GM10847 (cell line): ENCODE measurements around the gene KRT74.

Experiments used
- POLR2A ChIP-seq: IDR thresholded peaks from 2 replicates; pipeline ENCODE4 v1.6.1; 2011; ENCODE audit not compliant: insufficient read length; ENCODE audit errors: extremely low read depth

KRT74 gene

GRCh38 chr12:52557476-52557875 lies 16.2 kb downstream of the KRT74 start:
- no peak for TF ChIP-seq POLR2A

DNA sequence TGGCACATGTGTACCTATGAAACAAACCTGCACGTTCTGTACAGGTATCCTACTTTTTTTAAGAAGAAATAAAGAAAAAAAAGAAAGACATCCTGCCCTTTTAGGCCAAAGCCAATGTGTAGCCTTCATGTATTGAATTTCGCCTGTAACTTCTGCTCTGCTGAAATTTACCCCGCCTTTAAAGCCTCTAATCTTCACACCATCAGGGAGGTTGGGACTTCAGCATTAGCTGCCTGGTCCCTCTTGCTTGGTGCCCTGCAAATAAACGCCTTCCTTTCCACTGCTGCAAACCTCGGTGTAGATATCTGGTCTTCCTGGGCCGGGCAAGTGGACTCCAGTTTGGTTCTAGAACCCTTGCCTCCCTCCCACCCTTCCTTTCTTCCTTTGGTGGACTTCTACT lies 18.1 kb downstream of the KRT74 start:
- no peak for TF ChIP-seq POLR2A

- TF ChIP-seq POLR2A = no peak
Observed at GRCh38 chr12:52552681-52553195, 20.9 kb downstream of the KRT74 start, which contains the start of gene KRT71. TSS of gene KRT71 (minus strand) at chr12:52553145. CDS start at chr12:52553077, 68 bp downstream.

GRCh38 chr12:52552055-52552454 lies 21.6 kb downstream of the KRT74 start:
- no peak for TF ChIP-seq POLR2A

- no peak for TF ChIP-seq POLR2A
Observed at GRCh38 chr12:52551216-52551865, 22.3 kb downstream of the KRT74 start.

- no peak for TF ChIP-seq POLR2A
Observed at GRCh38 chr12:52546126-52546525, 27.5 kb downstream of the KRT74 start.

DNA sequence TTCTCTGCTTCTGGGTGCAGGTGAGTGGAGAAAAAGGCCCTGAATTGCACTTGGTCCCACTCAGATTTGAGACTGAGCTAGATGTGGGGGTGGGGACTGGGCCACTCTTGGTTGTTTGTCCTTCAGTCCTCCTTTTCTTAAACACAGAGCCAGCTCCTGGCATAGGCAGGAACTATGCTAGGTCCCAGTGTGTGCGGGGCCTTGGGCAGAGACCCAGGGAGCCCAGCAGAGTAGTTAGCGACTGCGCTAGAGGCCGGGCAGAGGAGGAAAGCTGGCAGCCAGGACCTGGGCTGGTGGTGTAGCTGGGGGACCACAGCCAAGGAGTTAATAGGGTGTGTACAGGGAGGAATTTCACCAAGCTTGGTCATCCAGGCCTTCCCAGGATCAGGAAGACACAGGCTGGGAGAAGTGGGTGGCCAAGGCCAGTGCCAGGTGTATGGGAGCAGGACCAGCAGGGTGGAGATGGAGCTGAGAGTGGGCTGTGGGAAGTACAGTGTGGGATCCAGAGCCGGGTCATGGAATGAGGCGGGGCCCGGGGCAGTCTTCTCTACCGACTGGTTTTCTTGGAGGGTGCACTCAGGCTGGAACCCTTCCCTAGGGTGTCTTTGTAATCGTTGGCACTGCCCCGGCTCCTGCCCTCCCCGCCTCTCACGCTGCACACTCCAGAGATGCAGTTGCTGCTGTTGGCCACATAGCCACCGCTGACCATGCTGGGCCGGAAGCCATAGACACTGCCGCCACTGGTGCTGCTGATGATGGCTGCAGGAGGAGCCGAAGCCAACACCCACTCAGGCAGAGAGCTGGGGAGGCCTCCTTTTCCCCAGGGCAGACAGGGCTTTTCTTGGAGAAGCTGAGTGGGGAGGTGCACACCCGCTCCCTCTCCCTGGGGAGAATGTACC lies 29.4 kb downstream of the KRT74 start:
- TF ChIP-seq POLR2A = no peak

- no peak for TF ChIP-seq POLR2A
Observed at GRCh38 chr12:52542785-52543318, 30.8 kb downstream of the KRT74 start.

GRCh38 chr12:52542157-52542556 lies 31.5 kb downstream of the KRT74 start:
- TF ChIP-seq POLR2A = no peak

DNA sequence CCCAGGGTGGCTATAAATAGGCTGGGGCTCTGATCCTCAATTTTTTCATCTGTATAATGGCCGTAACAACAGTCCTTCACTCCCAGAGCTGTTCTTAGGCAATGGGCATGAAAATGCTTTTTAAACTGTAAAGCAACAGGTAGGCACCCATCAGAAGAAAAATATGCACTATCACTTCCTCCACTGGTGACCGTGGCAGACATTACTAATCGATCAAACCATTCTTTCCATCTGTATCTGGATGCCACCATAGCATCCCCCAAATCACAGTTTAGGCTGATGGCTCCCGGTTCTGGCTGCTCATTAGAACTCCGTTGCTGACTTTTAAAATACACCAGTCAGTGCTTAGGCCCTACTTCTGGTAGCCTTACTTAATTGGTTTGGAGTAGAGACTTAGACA lies 31.9 kb downstream of the KRT74 start:
- no peak for TF ChIP-seq POLR2A

- no peak for TF ChIP-seq POLR2A
Observed at GRCh38 chr12:52540531-52540930, 33.1 kb downstream of the KRT74 start.

- no peak for TF ChIP-seq POLR2A
Observed at GRCh38 chr12:52539821-52540173, 33.8 kb downstream of the KRT74 start.

DNA sequence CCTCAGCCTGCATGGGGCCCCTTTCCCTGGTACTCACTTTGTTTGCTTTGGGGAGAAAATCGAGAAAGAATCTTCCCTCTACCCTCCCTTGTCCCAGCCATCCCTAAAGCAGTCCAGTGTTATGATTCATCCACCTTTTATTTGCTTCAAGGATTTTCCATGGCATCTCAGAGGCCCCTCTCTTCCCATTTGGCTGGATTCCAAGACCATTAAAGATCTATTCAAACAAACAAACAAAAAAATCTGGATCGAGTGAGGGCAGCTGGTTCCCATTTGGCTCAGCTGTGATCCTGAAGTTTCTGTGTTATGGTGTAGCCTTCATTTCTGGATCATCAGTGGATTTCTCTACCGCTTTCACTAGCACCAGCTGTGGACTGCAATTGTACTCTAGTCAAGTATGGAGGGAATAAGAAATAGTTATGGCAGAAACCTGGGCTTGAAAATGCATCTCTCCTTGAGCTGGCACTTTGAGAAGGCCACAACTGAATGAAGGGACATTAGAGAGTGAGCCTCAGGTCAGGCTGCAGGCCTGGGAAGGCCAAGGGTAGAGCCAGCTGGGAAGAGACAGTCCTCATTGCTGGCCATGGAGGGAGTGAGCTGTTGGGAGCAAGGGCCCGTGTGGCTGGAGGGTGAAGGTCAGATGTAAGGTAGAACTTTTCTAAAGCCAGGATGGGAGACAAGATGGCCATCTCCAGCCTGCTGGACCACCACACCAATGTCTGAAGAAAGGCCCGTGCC lies 34.4 kb downstream of the KRT74 start:
- TF ChIP-seq POLR2A = no peak

- no peak for TF ChIP-seq POLR2A
Observed at GRCh38 chr12:52537101-52537500, 36.5 kb downstream of the KRT74 start.

DNA sequence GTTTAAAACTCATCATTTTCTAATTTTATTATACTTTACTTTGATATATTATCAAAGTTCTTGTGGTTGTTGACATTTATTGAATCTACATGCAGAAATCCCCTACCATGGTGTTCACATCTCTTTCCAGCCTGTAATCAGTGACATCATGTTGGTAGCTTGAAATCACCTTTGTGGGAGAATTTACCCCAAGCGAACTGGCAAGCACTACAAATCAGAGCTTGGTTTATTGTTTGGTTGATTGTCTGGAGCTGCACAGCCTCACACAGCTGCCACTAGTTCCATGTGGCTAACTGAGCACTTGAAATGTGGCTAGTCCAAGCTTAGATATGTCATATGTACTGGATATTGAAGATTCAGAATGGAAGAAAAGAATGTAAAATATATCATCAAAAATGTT lies 38.1 kb downstream of the KRT74 start:
- TF ChIP-seq POLR2A = no peak

GRCh38 chr12:52534482-52534881 lies 39.2 kb downstream of the KRT74 start:
- TF ChIP-seq POLR2A = no peak
